ENCODE data around the gene CARD11. TPM values are rescaled to one million over a fixed set of nuclear protein-coding genes. Genes with fewer than 3 reads are reported as not detected.

CARD11 gene
- polyA plus RNA-seq, 1 of the 3 experiments (the other 2 are of a cell fraction): not detected

- no peak for TF ChIP-seq NFIC (IDR thresholded peaks at IDR 0.05; ENCODE audit: borderline replicate concordance)
Measured at GRCh38 chr7:2953099-2953498, 90.6 kb downstream of the CARD11 start (continued).

GRCh38 chr7:2952316-2952715 is 91.4 kb downstream of the CARD11 start:
- H4K20me1 ChIP-seq (ENCODE audit: insufficient read depth): no peaks in the 10 kb centered on the region
- TF ChIP-seq NFIC (IDR thresholded peaks at IDR 0.05; ENCODE audit: borderline replicate concordance): no peak
- no peak for TF ChIP-seq MXI1 (IDR thresholded peaks at IDR 0.05; ENCODE audit: low read depth, low read length)
- no peak for TF ChIP-seq GATA2 (CRISPR knock-in tag; IDR thresholded peaks at IDR 0.05)
- no peak for TF ChIP-seq USF1 (IDR thresholded peaks at IDR 0.05; ENCODE audit: borderline replicate concordance, low read depth)
- no peak for TF ChIP-seq MEF2A (IDR thresholded peaks at IDR 0.05; ENCODE audit: borderline replicate concordance, low read depth)
- TF ChIP-seq, protein P1, sequence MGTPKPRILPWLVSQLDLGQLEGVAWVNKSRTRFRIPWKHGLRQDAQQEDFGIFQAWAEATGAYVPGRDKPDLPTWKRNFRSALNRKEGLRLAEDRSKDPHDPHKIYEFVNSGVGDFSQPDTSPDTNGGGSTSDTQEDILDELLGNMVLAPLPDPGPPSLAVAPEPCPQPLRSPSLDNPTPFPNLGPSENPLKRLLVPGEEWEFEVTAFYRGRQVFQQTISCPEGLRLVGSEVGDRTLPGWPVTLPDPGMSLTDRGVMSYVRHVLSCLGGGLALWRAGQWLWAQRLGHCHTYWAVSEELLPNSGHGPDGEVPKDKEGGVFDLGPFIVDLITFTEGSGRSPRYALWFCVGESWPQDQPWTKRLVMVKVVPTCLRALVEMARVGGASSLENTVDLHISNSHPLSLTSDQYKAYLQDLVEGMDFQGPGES (IDR thresholded peaks at IDR 0.05; ENCODE audit: low read depth, low read length): no peak
- no peak for TF ChIP-seq RCOR1 (IDR thresholded peaks at IDR 0.05; ENCODE audit: low read length)
- no peak for TF ChIP-seq SIN3A (IDR thresholded peaks at IDR 0.05; ENCODE audit: borderline replicate concordance, low read depth, low read length)
- TF ChIP-seq POLR2AphosphoS5 (IDR thresholded peaks at IDR 0.05; ENCODE audit: low read depth, low read length): no peak
- TF ChIP-seq CHD2 (IDR thresholded peaks at IDR 0.05; ENCODE audit: low read length, partially characterized antibody): no peak
- TF ChIP-seq GABPA (IDR thresholded peaks at IDR 0.05; ENCODE audit: low read depth): no peak
- TF ChIP-seq SMC3 (IDR thresholded peaks at IDR 0.05; ENCODE audit: low read depth, low read length): no peak
- TF ChIP-seq JUND (IDR thresholded peaks at IDR 0.05): no peak
- TF ChIP-seq, protein P2, sequence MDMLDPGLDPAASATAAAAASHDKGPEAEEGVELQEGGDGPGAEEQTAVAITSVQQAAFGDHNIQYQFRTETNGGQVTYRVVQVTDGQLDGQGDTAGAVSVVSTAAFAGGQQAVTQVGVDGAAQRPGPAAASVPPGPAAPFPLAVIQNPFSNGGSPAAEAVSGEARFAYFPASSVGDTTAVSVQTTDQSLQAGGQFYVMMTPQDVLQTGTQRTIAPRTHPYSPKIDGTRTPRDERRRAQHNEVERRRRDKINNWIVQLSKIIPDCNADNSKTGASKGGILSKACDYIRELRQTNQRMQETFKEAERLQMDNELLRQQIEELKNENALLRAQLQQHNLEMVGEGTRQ (IDR thresholded peaks at IDR 0.05; ENCODE audit: borderline replicate concordance, low read depth, low read length): no peak
- no peak for TF ChIP-seq EZH2phosphoT487 (IDR thresholded peaks at IDR 0.05; ENCODE audit: borderline replicate concordance, low read depth)
- H3K4me3 ChIP-seq (ENCODE audit: low read depth in 2 of 2, low read length in 1 of 2): no peak overlapping the region
- 66% methylated on average over 4 of the region's 4 CpGs for WGBS (ENCODE audit: low lambda C conversion rate)
- ChIA-PET CTCF (interaction anchor here (0.8 to 1.7 kb wide), 3 partner anchors 10 to 15 kb away, joined by 3 to 4 read pairs (median 3); no protein-coding TSS in a partner anchor), POLR2A (no interaction called here)
- H3K27ac ChIP-seq (ENCODE audit: low read depth in 2 of 2, low read length in 1 of 2): no peak overlapping the region
- no peak overlapping the region for H3K9ac ChIP-seq
- no peaks in the 10 kb centered on the region; a peak in 1 of 4 replicates for H3K4me1 ChIP-seq (ENCODE audit: control insufficient read depth in 1 of 2, insufficient read depth in 2 of 2, low read depth in 1 of 2, low read length in 1 of 2)
- no peak overlapping the region for H2AFZ ChIP-seq (ENCODE audit: low read depth)
- no peaks in the 10 kb centered on the region for H3F3A ChIP-seq (replicated peaks; ENCODE audit: insufficient read depth)
- H3K27me3 ChIP-seq (ENCODE audit: insufficient read depth): no peaks in the 10 kb centered on the region
- no peak for DNase-seq
- no peaks in the 10 kb centered on the region for H3K79me2 ChIP-seq (ENCODE audit: insufficient read depth)
- H3K4me2 ChIP-seq: no peak overlapping the region
- no peaks in the 10 kb centered on the region for H3K9me2 ChIP-seq
- H3K36me3 ChIP-seq (replicated peaks in 1 of 2; ENCODE audit: control insufficient read depth in 1 of 2, insufficient read depth in 2 of 2, low read length in 1 of 2): no peaks in the 10 kb centered on the region
- no peaks in the 10 kb centered on the region for H3K9me3 ChIP-seq

Measured in SK-N-SH (cell line).